HCT116 (cell line): ENCODE data around the gene HCLS1. TPM values are rescaled to one million over a fixed set of nuclear protein-coding genes. Genes with fewer than 3 reads are reported as not detected.
"Not testable (repeated sequence)": the region's sequence is repeated elsewhere in the genome, so short reads cannot be mapped to it uniquely, and the experiment has no call there.

Source experiments
- ATAC-seq: fragments of 200-7000 bp; cut with Tn5 transposase; 2 replicates; pipeline ENCODE4 v1.9.1; 2020; ENCODE audit warnings: mild to moderate bottlenecking, moderate library complexity
- BruUV-seq: library from RNA; stranded (reverse); fragments of 400-500 nt; replicated peaks from 2 replicates; lab custom pipeline; 2021; lab: Mats Ljungman, UMichigan
- CTCF ChIA-PET: fragments of 300-600 bp; sonication (Branson Sonifier 250); formaldehyde crosslinking; loops from one replicate; lab custom pipeline; 2021; ENCODE audit warnings: antibody characterized with exemption; lab: Charles Lee
- POLR2A ChIA-PET: fragments of 300-600, 350-600 bp; sonication (Branson Sonifier 250); formaldehyde crosslinking; loops from one replicate; lab custom pipeline; 2021; ENCODE audit warnings: antibody characterized with exemption; lab: Charles Lee
- RAD21 ChIA-PET, 2 experiments: fragments of 300-600 bp; sonication (Branson Sonifier 250); formaldehyde crosslinking; loops; one replicate each; lab custom pipeline; 2023; ENCODE audit warnings: low total read pairs in 2 of 2; ENCODE audit not compliant: uncharacterized antibody in 2 of 2, unreplicated experiment in 2 of 2, low non-redundant PET in 1 of 2; lab: Charles Lee
- DNase-seq: peaks from one replicate; pipeline ENCODE4 v3.0.0-alpha.2; 2010; ENCODE audit warnings: low read depth, low spot score
- H2AFZ ChIP-seq: fragments of 200-600 bp; shearing (Covaris generic), sonication (generic); 2 replicates; pipeline ENCODE4 v1.6.1; 2017; ENCODE audit warnings: low read depth, mixed run types, mixed read lengths, antibody characterized with exemption, low read length; ENCODE audit not compliant: poor library complexity, severe bottlenecking
- H3K27ac ChIP-seq: 2 replicates; pipeline ENCODE4 v1.5.1; 2012; ENCODE audit warnings: low read depth, low read length
- H3K27me3 ChIP-seq: fragments of 200-600 bp; sonication (generic); 2 replicates; pipeline ENCODE4 v1.6.1; 2016; ENCODE audit warnings: mixed run types, low read length, mixed read lengths; ENCODE audit not compliant: insufficient read depth
- H3K36me3 ChIP-seq, 2 experiments: fragments of 200-500 bp in 1 of 2; fragments of 200-600 bp in 1 of 2; sonication (Bioruptor generic) in 1 of 2; sonication (generic) in 1 of 2; 2 replicates each; pipeline versions ENCODE4 v1.5.1 to v1.6.1; 2014 to 2016; ENCODE audit warnings: low read length in 2 of 2, inconsistent platforms in 1 of 2, mixed read lengths in 1 of 2, mixed run types in 1 of 2; ENCODE audit not compliant: insufficient read depth in 2 of 2, control insufficient read depth in 1 of 2
- H3K4me1 ChIP-seq, 2 experiments: fragments of 200-600 bp in 1 of 2; sonication (generic) in 1 of 2; 2 replicates each; pipeline versions ENCODE4 v1.5.1 to v1.6.1; 2012 to 2017; ENCODE audit warnings: low read length in 2 of 2, inconsistent platforms in 1 of 2, mild to moderate bottlenecking in 1 of 2, mixed read lengths in 1 of 2, mixed run types in 1 of 2, moderate library complexity in 1 of 2; ENCODE audit not compliant: insufficient read depth in 2 of 2, control insufficient read depth in 1 of 2
- H3K4me2 ChIP-seq: fragments of 200-600 bp; sonication (generic); 2 replicates; pipeline ENCODE4 v1.6.1; 2017; ENCODE audit warnings: mixed run types, low read length, mixed read lengths
- H3K4me3 ChIP-seq, 2 experiments: fragments of 200-600 bp in 1 of 2; sonication (generic) in 1 of 2; replicated peaks in 1 of 2; 2 replicates each; pipeline ENCODE4 v1.5.1; 2011 to 2016; ENCODE audit warnings: low read length in 2 of 2, control low read depth in 1 of 2, low read depth in 1 of 2, mild to moderate bottlenecking in 1 of 2, mixed read lengths in 1 of 2, mixed run types in 1 of 2
- H3K79me2 ChIP-seq: fragments of 200-600 bp; sonication (generic); 2 replicates; pipeline ENCODE4 v1.6.1; 2017; ENCODE audit warnings: mild to moderate bottlenecking, mixed run types, low read length, moderate library complexity, mixed read lengths; ENCODE audit not compliant: insufficient read depth
- H3K9ac ChIP-seq: fragments of 200-600 bp; sonication (generic); 2 replicates; pipeline ENCODE4 v1.6.1; 2016; ENCODE audit warnings: low read length, mixed read lengths
- H3K9me2 ChIP-seq: fragments of 200-600 bp; sonication (generic), shearing (Covaris generic); 2 replicates; pipeline ENCODE4 v1.6.1; 2017; ENCODE audit warnings: mixed run types, mild to moderate bottlenecking, moderate library complexity; ENCODE audit not compliant: insufficient read depth
- H3K9me3 ChIP-seq, 2 experiments: fragments of 200-500 bp in 1 of 2; fragments of 200-600 bp in 1 of 2; sonication (Bioruptor generic) in 1 of 2; sonication (generic) in 1 of 2; 2 replicates each; pipeline ENCODE4 v1.6.1; 2014 to 2017; ENCODE audit warnings: low read length in 2 of 2, mixed read lengths in 2 of 2, inconsistent platforms in 1 of 2, low read depth in 1 of 2, mild to moderate bottlenecking in 1 of 2, mixed run types in 1 of 2, moderate library complexity in 1 of 2; ENCODE audit not compliant: control insufficient read depth in 1 of 2, insufficient read depth in 1 of 2
- H4K20me1 ChIP-seq: fragments of 200-600 bp; sonication (generic), shearing (Covaris generic); 2 replicates; pipeline ENCODE4 v1.6.1; 2017; ENCODE audit warnings: mixed run types, mild to moderate bottlenecking, moderate library complexity; ENCODE audit not compliant: insufficient read depth
- CBX3 ChIP-seq: IDR thresholded peaks from 2 replicates; pipeline ENCODE4 v1.6.1; 2012; ENCODE audit warnings: low read depth
- CEBPB ChIP-seq: IDR thresholded peaks from 2 replicates; pipeline ENCODE4 v1.6.1; 2012; ENCODE audit warnings: low read depth
- ELF1 ChIP-seq: IDR thresholded peaks from 2 replicates; pipeline ENCODE4 v1.6.1; 2012; ENCODE audit warnings: low read depth, borderline replicate concordance
- EZH2phosphoT487 ChIP-seq: fragments of 200-600 bp; IDR thresholded peaks from 2 replicates; pipeline ENCODE4 v1.6.1; 2018; ENCODE audit warnings: antibody characterized with exemption, borderline replicate concordance
- FOSL1 ChIP-seq: IDR thresholded peaks from 2 replicates; pipeline ENCODE4 v1.6.1; 2012; ENCODE audit warnings: low read depth
- JUND ChIP-seq: IDR thresholded peaks from 2 replicates; pipeline ENCODE4 v1.6.1; 2012
- RAD21 ChIP-seq: IDR thresholded peaks from 2 replicates; pipeline ENCODE4 v1.6.1; 2012; ENCODE audit warnings: low read depth, mild to moderate bottlenecking
- SIN3A ChIP-seq: IDR thresholded peaks from 2 replicates; pipeline ENCODE4 v1.6.1; 2012; ENCODE audit warnings: low read depth
- SP1 ChIP-seq: IDR thresholded peaks from 2 replicates; pipeline ENCODE4 v1.6.1; 2012; ENCODE audit warnings: low read depth
- ZFX ChIP-seq: fragments of 450-650 bp; IDR thresholded peaks from 2 replicates; pipeline ENCODE4 v1.6.1; 2017
- ZNF274 ChIP-seq: fragments of 200-500 bp; sonication (Bioruptor generic); IDR thresholded peaks from 2 replicates; pipeline ENCODE4 v1.6.1; 2014; ENCODE audit warnings: mild to moderate bottlenecking, low read depth, low read length, inconsistent platforms
- intact Hi-C: fragments of 100-400 bp; cut with micrococcal nuclease; formaldehyde crosslinking; loops from 2 replicates; pipeline ENCODE4 v1.10.0; 2022
- total RNA-seq: library from RNA; stranded (reverse); gene quantifications from one replicate; pipeline ENCODE4 v1.2.1, GENCODE V29; 2021; ENCODE audit not compliant: unreplicated experiment

Gene HCLS1
- total RNA-seq, 1 experiment from 2014 or later, result 1.6 TPM

DNA sequence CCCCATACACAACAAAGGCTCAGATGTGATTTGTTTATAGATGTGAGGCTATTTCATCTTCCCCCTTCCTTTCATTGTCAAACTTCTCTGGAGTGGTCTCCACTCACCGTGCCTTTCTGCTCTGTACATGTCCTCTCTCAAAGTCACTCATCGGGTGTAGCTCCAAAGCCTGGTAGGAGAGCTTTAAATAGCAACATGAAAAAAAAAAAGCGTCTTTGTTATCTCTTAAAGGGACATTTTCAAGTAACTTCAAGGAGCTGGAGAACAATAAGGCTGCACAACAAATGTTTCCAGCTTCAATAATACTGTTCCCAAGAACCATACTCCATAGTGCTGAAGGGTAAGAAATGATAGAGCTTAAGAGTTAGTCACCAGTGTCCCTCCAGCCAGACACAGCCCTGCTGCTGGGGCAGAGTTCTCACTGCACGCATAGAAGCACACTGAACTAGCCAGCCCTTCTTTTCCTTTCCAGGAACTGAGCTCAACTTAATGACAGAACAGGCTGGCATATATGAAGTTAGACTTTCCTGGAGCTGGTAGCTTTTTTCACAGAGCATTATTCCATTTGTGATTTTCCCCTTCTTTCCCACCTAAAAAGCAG is 59.4 kb downstream of the HCLS1 start:
- POLR2A ChIA-PET, result no interaction called here
- DNase-seq (no peak), ATAC-seq (no peak)
- CTCF ChIA-PET, result interaction anchor here (1.0 to 1.5 kb wide), 2 partner anchors 54 to 55 kb away, joined by 3 read pairs; partner anchors contain the start of gene POLQ
- no peaks in the 10 kb centered on the region for H4K20me1 ChIP-seq
- 0 out of 4 replicates have a peak, but pooled peaks cover 0 to 7% of the 10 kb centered on the region in 2 experiments for H3K4me1 ChIP-seq
- no peaks in the 10 kb centered on the region for H3K9me3 ChIP-seq
- no peak overlapping the region for H3K9ac ChIP-seq
- BruUV-seq, result no TSS peak
- H3K4me2 ChIP-seq, result no peak overlapping the region
- intact Hi-C loops, result no loop called here
- H2AFZ ChIP-seq, result no peak overlapping the region
- H3K27ac ChIP-seq, result no peak overlapping the region
- no peaks in the 10 kb centered on the region for H3K27me3 ChIP-seq
- no peaks in the 10 kb centered on the region for H3K79me2 ChIP-seq
- RAD21 ChIA-PET, result no interaction called here
- no peak overlapping the region for H3K4me3 ChIP-seq
- no peaks in the 10 kb centered on the region for H3K36me3 ChIP-seq
- no peaks in the 10 kb centered on the region; the same call in 1 of the 2 replicates for H3K9me2 ChIP-seq
- no peak for TF ChIP-seq CBX3
- no peak for TF ChIP-seq EZH2phosphoT487
- no peak for TF ChIP-seq SIN3A
- no peak for TF ChIP-seq ELF1
- no peak for TF ChIP-seq JUND
- TF ChIP-seq FOSL1, result no peak
- no peak for TF ChIP-seq ZFX
- no peak for TF ChIP-seq SP1
- TF ChIP-seq CEBPB, result no peak
- TF ChIP-seq RAD21, result no peak
- no peak for TF ChIP-seq ZNF274

DNA sequence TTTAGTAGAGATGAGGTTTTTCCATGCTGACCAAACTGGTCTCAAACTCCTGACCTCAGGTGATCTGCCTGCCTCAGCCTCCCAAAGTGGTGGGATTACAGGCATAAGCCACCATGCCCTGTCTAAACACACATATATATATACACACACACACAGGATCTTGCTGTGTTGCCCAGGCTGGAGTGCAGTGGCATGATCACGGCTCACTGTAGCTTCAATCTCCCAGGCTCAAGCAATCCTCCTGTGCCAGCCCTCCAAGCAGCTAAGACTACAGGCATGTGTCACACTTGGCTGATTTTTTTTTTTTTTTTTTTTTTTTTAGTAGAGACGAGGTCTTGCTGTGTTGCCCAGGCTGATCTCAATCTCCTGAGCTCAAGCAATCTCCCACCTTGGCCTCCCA is 60.8 kb downstream of the HCLS1 start:
- H4K20me1 ChIP-seq, H3K27ac ChIP-seq, H3K27me3 ChIP-seq, H3K36me3 ChIP-seq, RAD21 ChIA-PET, H3K9ac ChIP-seq, H3K4me2 ChIP-seq, H3K79me2 ChIP-seq, H2AFZ ChIP-seq, POLR2A ChIA-PET, CTCF ChIA-PET, intact Hi-C loops, DNase-seq, ATAC-seq, H3K4me1 ChIP-seq, H3K4me3 ChIP-seq, H3K9me3 ChIP-seq, H3K9me2 ChIP-seq, BruUV-seq: not testable (repeated sequence)
